GM12875 (cell line): ENCODE results near the gene TM4SF4.
A peak's percentile ranks its signal among the peaks of the same experiment; 100 is the strongest.

Experiments
- H3K4me3 ChIP-seq: one replicate; pipeline ENCODE4 v1.5.1; 2011; ENCODE audit warnings: low read depth, low read length, control low read depth
- TF ChIP-seq, protein P1 (sequence below): IDR thresholded peaks from 2 replicates; pipeline ENCODE4 v1.5.1; 2011; ENCODE audit warnings: low read depth, mild to moderate bottlenecking, control low read depth, inconsistent platforms, low read length, moderate library complexity, borderline replicate concordance; ENCODE audit not compliant: insufficient read depth

Gene TM4SF4

DNA sequence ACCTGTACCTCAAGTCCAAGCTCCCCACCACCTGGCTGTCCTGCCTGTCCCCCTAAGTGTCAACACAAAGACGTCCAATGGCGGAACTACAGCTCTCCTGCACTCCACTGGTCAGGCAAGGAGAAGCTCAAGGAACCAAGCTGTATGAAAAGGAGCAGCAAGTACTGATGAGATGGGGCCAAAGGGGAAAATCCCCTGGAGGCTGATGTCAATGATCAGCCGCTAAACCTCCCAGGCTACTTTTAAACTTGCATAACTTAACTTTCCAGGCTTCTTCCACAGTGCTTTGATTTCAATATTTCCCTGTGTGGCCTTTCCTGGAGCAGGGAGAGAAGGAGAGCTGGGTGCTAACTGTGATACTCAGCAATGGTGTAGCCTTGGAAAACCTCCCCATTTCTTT is 35.0 kb downstream of the TM4SF4 start:
- TF ChIP-seq, protein P1, sequence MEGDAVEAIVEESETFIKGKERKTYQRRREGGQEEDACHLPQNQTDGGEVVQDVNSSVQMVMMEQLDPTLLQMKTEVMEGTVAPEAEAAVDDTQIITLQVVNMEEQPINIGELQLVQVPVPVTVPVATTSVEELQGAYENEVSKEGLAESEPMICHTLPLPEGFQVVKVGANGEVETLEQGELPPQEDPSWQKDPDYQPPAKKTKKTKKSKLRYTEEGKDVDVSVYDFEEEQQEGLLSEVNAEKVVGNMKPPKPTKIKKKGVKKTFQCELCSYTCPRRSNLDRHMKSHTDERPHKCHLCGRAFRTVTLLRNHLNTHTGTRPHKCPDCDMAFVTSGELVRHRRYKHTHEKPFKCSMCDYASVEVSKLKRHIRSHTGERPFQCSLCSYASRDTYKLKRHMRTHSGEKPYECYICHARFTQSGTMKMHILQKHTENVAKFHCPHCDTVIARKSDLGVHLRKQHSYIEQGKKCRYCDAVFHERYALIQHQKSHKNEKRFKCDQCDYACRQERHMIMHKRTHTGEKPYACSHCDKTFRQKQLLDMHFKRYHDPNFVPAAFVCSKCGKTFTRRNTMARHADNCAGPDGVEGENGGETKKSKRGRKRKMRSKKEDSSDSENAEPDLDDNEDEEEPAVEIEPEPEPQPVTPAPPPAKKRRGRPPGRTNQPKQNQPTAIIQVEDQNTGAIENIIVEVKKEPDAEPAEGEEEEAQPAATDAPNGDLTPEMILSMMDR: no peak
- no peak overlapping the region for H3K4me3 ChIP-seq

DNA sequence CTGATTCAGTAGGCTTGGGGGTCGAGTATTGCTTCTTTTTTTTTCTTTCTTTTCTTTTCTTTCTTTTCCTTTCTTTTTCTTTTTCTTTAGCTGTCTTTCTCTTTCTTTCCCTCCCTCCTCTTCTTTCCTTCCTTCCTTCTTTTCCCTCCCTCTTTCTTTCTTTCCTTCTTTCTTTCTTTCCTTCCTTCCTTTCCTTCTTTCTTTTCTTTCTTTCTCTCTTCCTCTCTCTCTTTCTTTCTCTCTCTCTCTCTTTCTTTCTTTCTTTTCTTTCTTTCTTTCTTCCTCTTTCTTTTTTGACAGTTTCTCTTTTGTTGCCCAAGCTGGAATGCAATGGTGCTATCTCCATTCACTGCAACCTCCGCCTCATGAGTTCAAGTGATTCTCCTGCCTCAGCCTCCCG is 36.0 kb downstream of the TM4SF4 start:
- no peak overlapping the region for H3K4me3 ChIP-seq
- TF ChIP-seq, protein P1: no peak

DNA sequence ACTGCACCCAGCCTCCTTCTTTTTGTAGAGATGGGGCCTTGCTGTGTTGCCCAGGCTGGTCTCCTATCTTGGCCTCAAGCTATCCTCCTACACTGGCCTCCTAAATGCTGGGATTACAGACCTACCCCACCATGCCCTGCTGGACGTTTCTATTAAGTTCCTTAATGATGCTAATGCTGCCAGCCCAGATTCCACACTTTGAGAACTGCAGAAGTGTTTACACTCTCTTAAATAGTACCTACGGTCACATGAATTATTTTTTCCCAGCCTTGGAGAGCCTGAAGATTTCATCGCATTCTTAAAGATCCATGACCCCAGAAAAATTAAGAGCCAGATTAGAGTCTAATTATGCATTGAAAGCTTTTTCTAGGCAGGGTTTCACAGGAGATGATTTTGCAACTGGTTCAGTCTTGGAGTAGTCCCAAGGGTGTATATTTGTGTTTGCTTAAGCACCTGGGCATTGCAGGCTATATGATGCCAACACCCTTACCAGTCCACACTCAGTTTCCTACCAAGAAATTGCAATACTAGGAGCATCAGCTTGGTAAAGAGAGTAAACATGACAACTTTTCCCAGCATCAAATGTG is 36.6 kb downstream of the TM4SF4 start:
- H3K4me3 ChIP-seq: no peak overlapping the region
- TF ChIP-seq, protein P1: no peak

DNA sequence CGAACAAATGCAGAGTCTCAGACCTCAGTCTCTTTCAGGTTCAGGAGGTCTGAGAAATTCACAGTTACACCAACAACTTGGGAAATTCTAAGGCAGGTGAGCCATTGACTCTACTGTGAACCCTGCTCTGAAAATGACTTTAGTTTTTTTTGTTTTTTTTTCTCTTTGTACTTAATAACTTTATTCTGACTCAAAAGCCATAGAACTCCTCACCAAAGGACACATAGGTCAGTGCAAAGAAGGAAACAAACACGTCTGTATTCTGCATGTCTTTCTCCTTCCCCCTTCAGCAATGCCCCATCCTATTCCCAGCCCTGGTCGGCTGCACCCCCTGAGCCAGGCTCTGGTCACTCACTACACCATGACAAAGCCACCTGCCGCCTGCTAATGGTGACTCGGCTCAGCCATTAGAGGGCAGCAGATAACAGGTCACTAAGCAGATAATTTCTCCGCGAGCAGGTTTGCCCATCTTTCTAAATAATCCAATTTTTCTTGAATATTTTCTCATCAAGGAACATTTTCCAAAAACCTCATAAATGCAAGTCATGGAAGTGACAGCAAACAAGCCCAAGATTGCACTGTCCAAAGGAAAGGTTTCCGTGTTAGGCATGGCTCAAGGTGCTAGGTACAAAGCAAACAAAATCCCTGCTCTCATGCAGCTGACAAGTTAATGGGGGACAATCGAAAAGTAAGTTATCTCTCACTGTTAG is 37.7 kb downstream of the TM4SF4 start:
- TF ChIP-seq, protein P1: peak; percentile 79; the same call in 1 of the 2 replicates
- H3K4me3 ChIP-seq: no peak overlapping the region

DNA sequence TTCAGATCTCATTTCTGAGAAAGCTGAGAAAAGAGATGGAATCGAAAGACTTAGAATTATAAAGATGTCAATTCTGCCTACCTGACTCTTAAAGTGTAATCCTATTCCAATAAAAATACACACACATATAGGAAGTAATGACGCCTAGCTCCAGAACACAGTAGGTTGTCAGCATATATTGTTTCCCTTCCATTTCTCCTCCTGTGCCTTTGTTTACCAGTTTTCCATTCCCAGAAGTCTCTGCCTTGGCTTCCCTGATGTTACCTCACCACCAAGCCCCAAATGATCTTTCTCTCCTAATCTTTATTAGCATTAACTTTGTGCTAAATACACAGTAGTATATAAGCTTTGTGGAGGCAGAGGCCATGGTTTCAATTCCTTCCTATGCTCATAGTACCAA is 40.0 kb downstream of the TM4SF4 start:
- TF ChIP-seq, protein P1: no peak
- no peak overlapping the region for H3K4me3 ChIP-seq

DNA sequence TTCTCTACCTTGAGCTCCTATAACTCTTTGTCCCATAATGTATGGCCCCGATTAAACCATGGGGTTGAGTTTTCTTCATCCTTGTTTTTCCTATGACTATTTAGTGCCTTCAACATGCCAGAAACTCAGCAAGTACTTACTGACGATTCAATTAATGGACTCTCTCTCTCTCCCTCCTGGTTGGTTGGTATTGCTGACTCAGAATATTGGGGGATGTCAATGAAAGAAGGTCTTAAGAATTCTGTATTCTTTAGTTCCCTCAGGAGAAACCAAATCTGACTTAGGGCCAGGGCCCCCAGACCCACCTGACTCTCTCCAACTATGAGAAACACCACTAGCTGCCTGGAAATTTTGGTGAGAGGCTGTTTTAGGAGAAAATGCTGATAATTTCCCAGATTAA is 40.8 kb downstream of the TM4SF4 start:
- TF ChIP-seq, protein P1: no peak
- no peak overlapping the region for H3K4me3 ChIP-seq

DNA sequence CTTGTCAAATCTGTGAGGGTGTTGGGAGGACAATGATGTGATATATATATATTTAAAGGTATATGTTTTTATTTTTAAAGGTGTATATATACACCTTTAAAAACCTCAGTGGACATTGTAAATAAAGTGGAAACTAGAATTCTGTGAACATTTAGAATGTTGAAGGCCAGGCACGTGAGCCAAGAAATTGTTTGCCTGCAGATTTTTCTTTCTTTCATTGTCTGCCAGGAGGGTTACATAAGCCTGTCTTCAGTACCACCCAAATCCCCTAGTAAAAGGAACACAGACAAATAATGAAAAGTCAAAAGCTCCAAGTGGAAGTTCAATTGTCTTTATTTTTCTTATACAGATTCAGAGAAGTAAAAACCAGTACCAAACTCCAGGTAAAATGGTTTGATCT is 42.4 kb downstream of the TM4SF4 start:
- TF ChIP-seq, protein P1: no peak
- no peak overlapping the region for H3K4me3 ChIP-seq
